NCI-H128 (cell line): ENCODE data around the gene APOBEC3A.

Experiments
- DNase-seq: peaks from one replicate; lab custom pipeline; 2025; ENCODE audit not compliant: unreplicated experiment; lab: John Stamatoyannopoulos, UW

Gene APOBEC3A

GRCh38 chr22:38957046-38957770 lies at the start of gene APOBEC3A:
Gene APOBEC3A (plus strand): TSS chr22:38957609. CDS start chr22:38957692, 83 bp downstream.
- DNase-seq = no peak

GRCh38 chr22:38907767-38908166 lies 49.6 kb upstream of the APOBEC3A start:
- no peak for DNase-seq

- DNase-seq = no peak
Measured at GRCh38 chr22:38911434-38911833, 46.0 kb upstream of the APOBEC3A start.

- DNase-seq = no peak
Measured at GRCh38 chr22:38919631-38920190, 37.7 kb upstream of the APOBEC3A start.

GRCh38 chr22:38921120-38921519 lies 36.3 kb upstream of the APOBEC3A start:
- no peak for DNase-seq

- DNase-seq = no peak
Measured at GRCh38 chr22:38921806-38922205, 35.6 kb upstream of the APOBEC3A start.

GRCh38 chr22:38923463-38924346 lies 33.7 kb upstream of the APOBEC3A start:
- DNase-seq = peak; percentile 89

- peak; percentile 91 for DNase-seq
Measured at GRCh38 chr22:38924347-38924952, 33.0 kb upstream of the APOBEC3A start.

- DNase-seq = no peak
Measured at GRCh38 chr22:38925571-38926041, 31.8 kb upstream of the APOBEC3A start.

- DNase-seq = no peak
Measured at GRCh38 chr22:38927033-38927781, 30.2 kb upstream of the APOBEC3A start.

- DNase-seq = no peak
Measured at GRCh38 chr22:38930512-38930911, 26.9 kb upstream of the APOBEC3A start.

GRCh38 chr22:38935023-38935422 lies 22.4 kb upstream of the APOBEC3A start:
- peak; percentile 82 for DNase-seq

- DNase-seq = no peak
Measured at GRCh38 chr22:38935616-38936015, 21.8 kb upstream of the APOBEC3A start.

- no peak for DNase-seq
Measured at GRCh38 chr22:38936562-38936961, 20.8 kb upstream of the APOBEC3A start.

- DNase-seq = no peak
Measured at GRCh38 chr22:38937036-38937435, 20.4 kb upstream of the APOBEC3A start.

GRCh38 chr22:38937541-38937940 lies 19.9 kb upstream of the APOBEC3A start:
- DNase-seq = no peak

GRCh38 chr22:38938221-38938620 lies 19.2 kb upstream of the APOBEC3A start:
- DNase-seq = no peak

GRCh38 chr22:38938925-38939324 lies 18.5 kb upstream of the APOBEC3A start:
- no peak for DNase-seq

- DNase-seq = no peak
Measured at GRCh38 chr22:38940811-38941384, 16.5 kb upstream of the APOBEC3A start.

- DNase-seq = no peak
Measured at GRCh38 chr22:38941488-38941987, 15.9 kb upstream of the APOBEC3A start.
